Left lung (tissue), 10 donors: ENCODE data around the gene RPL7A. TPM values are rescaled to one million over a fixed set of nuclear protein-coding genes. Genes with fewer than 3 reads are reported as not detected.
A peak's percentile ranks its signal among the peaks of the same experiment; 100 is the strongest.

Experiments used
- ATAC-seq: fragments of 200-7000 bp; cut with Tn5 transposase; one replicate; pipeline ENCODE4 v1.9.1; 2020; ENCODE audit warnings: moderate library complexity
- DNase-seq, 4 donors: peaks; one replicate each; pipeline ENCODE4 v3.0.0-alpha.2; 2013 to 2020
- H3K27ac ChIP-seq, 2 donors: fragments of 200-600 bp; sonication (generic) in 1 of 2; one replicate each; pipeline versions ENCODE4 v1.5.0 to v1.8.0; 2020 to 2021
- H3K27me3 ChIP-seq, 2 donors: fragments of 200-600 bp; sonication (generic) in 1 of 2; one replicate each; pipeline versions ENCODE4 v1.5.0 to v1.8.0; 2020 to 2021
- H3K36me3 ChIP-seq, 2 donors: fragments of 200-600 bp; sonication (generic) in 1 of 2; one replicate each; pipeline versions ENCODE4 v1.5.0 to v1.8.0; 2020 to 2021
- H3K4me1 ChIP-seq, 2 donors: fragments of 200-600 bp; one replicate each; pipeline ENCODE4 v1.8.0; 2021
- H3K4me3 ChIP-seq, 2 donors: fragments of 200-600 bp; sonication (generic) in 1 of 2; one replicate each; pipeline versions ENCODE4 v1.5.0 to v1.8.0; 2020 to 2021; ENCODE audit warnings: mild to moderate bottlenecking in 1 of 2
- H3K9me3 ChIP-seq, 2 donors: fragments of 200-600 bp; sonication (generic) in 1 of 2; one replicate each; pipeline versions ENCODE4 v1.5.0 to v1.8.0; 2020 to 2021
- CTCF ChIP-seq, 2 donors: fragments of 200-600 bp; sonication (generic) in 1 of 2; IDR thresholded peaks; one replicate each; pipeline versions ENCODE4 v1.5.0 to v1.8.0; 2021; ENCODE audit warnings: antibody characterized with exemption in 2 of 2
- intact Hi-C, 2 donors: fragments of 100-400 bp; cut with DNase I; formaldehyde crosslinking; loops; one replicate each; pipeline versions ENCODE4 v1.11.2 to v1.14.2; 2022
- polyA plus RNA-seq, 6 donors: library from polyadenylated mRNA; unstranded; fragments of 120-200 nt; gene quantifications; one replicate each; pipeline ENCODE4 v1.2.1, GENCODE V29; 2013; ENCODE audit not compliant: insufficient read length in 6 of 6
- total RNA-seq, 2 donors: library from RNA; stranded (reverse); fragmentation: NEBNext Ultra II Directional; extraction: Animal tissue kit (Norgen Biotek cat#: 25700); gene quantifications; one replicate each; pipeline ENCODE4 v1.2.1, GENCODE V29; 2021
- donor health status: DM: no; HTN: yes; CAD: no.
- donor health status: DM: no; HTN: no; CAD: no.

Gene RPL7A
- total and polyA plus RNA-seq, 8 donors = 1,624 to 3,322 (median 3,094) TPM

DNA sequence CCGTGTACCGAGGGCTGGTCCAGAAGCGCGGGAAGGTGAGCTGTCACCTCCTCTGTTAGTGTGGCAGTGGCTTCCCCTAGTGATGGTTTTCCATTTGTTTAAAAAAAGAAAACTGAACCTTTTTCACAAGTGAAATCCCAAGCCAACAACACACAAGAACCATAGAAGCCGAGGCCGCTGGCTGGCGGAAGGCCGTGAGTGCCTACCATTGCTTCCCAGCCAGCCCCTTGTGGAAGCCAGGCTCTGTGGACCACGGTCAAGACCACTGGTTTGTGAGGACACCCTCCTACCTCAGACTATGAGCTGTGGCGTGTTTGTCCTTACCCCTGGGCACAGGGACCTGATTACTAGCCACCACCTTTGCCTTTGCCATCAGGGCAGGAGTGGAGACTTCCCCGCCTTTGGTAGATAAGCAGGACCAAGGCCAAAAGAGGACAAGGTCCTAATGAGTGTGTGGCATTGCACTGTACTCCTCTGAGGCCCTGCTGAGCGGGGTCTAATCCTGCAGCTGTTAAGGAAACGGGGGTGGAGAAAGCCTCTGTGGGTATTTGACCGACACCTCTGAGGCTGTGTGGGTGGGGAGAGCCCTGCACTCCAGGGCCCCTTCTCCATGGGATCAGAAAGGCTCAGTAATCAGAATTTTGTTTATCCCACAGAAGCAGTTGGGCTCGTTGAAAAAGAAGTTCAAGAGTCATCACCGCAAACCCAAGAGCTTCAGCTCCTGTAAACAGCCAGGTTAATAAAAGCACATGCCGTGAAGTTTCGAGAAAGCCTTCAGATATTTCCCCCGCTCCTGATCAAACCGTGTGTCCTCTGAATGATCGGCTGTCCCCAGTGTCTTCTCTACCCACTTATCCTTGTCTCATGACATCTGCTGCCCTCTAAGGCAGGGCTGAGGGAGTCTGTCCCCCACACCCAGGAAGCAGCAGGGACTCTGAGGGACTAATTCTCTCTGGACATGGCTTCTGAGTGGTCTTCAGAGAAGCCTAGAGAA, 12.7 kb downstream of the RPL7A start:
- Histone ChIP-seq H3K27me3 (no peaks in the 10 kb centered on the region), H3K4me1 (peaks cover 10 to 28% of the 10 kb centered on the region in 2 donors), H3K4me3 (no peak overlapping the region), H3K27ac (no peak overlapping the region), H3K9me3 (no peaks in the 10 kb centered on the region), H3K36me3 (peaks cover 0 to 65% of the 10 kb centered on the region in 2 donors)
- intact Hi-C loops = no loop called here
- no peak for ATAC-seq
- DNase-seq = peak in 1 of 4 donors; percentile 24
- no peak for TF ChIP-seq CTCF (IDR thresholded peaks at IDR 0.05)

- DNase-seq = peak in 1 of 4 donors; percentile 31
- H3K4me3 ChIP-seq = no peak overlapping the region
- ATAC-seq = no peak
- peaks cover 0 to 74% of the 10 kb centered on the region in 2 donors for H3K36me3 ChIP-seq
- peaks cover 8 to 25% of the 10 kb centered on the region in 2 donors for H3K4me1 ChIP-seq
- no peak for TF ChIP-seq CTCF (IDR thresholded peaks at IDR 0.05)
- no peak overlapping the region for H3K27ac ChIP-seq
- no peaks in the 10 kb centered on the region for H3K9me3 ChIP-seq
- no peaks in the 10 kb centered on the region for H3K27me3 ChIP-seq
- intact Hi-C loops = no loop called here
These were observed 13.6 kb downstream of the RPL7A start for GRCh38 chr9:133361507-133362092.

DNA sequence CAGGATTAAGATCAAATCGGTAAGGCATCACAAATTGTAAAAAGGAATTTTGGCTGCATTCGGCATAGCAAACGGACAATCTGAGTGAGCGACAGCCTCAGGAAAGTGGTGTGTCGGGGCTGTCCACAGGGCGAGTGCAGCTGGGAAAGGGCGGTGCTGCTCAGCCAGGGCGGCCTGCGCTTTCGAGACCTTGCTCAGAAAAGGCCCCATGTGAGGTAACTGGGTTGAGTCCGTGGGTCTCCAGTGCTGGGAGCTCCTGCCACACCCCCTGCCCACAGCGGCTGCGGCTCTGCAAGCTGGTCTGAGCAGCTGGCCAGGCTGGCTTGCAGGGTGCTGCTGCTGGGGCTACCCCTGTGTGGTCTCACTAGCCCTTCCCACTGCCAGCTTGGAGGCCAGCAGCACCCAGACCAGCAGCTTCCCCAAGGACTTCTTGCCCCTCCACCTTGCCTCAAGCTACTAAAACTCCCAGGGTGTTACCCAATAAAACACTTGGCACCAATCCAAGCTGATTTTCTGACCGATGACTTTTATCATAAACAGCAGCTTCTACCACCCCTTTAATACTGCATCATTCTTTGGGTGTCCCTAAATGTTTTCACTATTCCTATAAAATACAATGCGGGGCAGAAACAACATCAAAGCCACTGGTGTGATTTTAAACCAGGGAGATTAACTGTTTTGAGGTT, 14.5 kb downstream of the RPL7A start:
- DNase-seq (peak in 1 of 4 donors; percentile 51), ATAC-seq (no peak)
- Histone ChIP-seq H3K4me1 (peaks cover under 1 to 20% of the 10 kb centered on the region in 2 donors), H3K9me3 (no peaks in the 10 kb centered on the region), H3K27me3 (no peaks in the 10 kb centered on the region), H3K36me3 (peaks cover 0 to 83% of the 10 kb centered on the region in 2 donors), H3K4me3 (no peak overlapping the region), H3K27ac (no peak overlapping the region)
- no peak for TF ChIP-seq CTCF (IDR thresholded peaks at IDR 0.05)
- intact Hi-C loops = no loop called here

GRCh38 chr9:133366435-133366834, 18.4 kb downstream of the RPL7A start:
- Histone ChIP-seq H3K9me3 (no peaks in the 10 kb centered on the region), H3K4me1 (peaks cover 25 to 46% of the 10 kb centered on the region in 2 donors), H3K27ac (no peak overlapping the region), H3K36me3 (peaks cover 0 to 90% of the 10 kb centered on the region in 2 donors), H3K27me3 (no peaks in the 10 kb centered on the region), H3K4me3 (no peak overlapping the region)
- no peak for TF ChIP-seq CTCF (IDR thresholded peaks at IDR 0.05)
- DNase-seq (peak in 1 of 4 donors; percentile 52), ATAC-seq (no peak)
- intact Hi-C loops = no loop called here
